GM12878 (cell line): ENCODE results near the gene TSPO2. TPM values are rescaled to one million over a fixed set of nuclear protein-coding genes. Genes with fewer than 3 reads are reported as not detected.

ENCODE experiments used
- ATAC-seq: fragments of 200-7000 bp; cut with Tn5 transposase; 3 replicates; pipeline ENCODE4 v1.9.1; 2020; ENCODE audit warnings: mild to moderate bottlenecking, moderate library complexity
- BruUV-seq: library from RNA; stranded (reverse); fragments of 400-500 nt; replicated peaks from 2 replicates; lab custom pipeline; 2021; lab: Mats Ljungman, UMichigan
- CTCF ChIA-PET: fragments of 300-600 bp; sonication (Branson Sonifier 250); formaldehyde crosslinking; extraction: SDS; loops from one replicate; lab custom pipeline; 2021; ENCODE audit warnings: inconsistent platforms; lab: Yijun Ruan, JAX
- POLR2A ChIA-PET: fragments of 350-600 bp; formaldehyde crosslinking; extraction: SDS; loops from one replicate; lab custom pipeline; 2021; ENCODE audit warnings: inconsistent platforms; lab: Charles Lee
- RAD21 ChIA-PET: fragments of 300-600 bp; sonication (Branson Sonifier 250); formaldehyde crosslinking; loops from one replicate; lab custom pipeline; 2023; ENCODE audit warnings: antibody characterized with exemption; ENCODE audit not compliant: unreplicated experiment; lab: Charles Lee
- SMC1A ChIA-PET: fragments of 300-600 bp; sonication (Branson Sonifier 250); formaldehyde crosslinking; loops from one replicate; lab custom pipeline; 2023; ENCODE audit not compliant: unreplicated experiment, uncharacterized antibody; lab: Charles Lee
- DNase-seq: peaks from one replicate; pipeline ENCODE4 v3.0.0-alpha.2; 2011; ENCODE audit warnings: low read depth, low spot score
- FAIRE-seq: peaks from 3 replicates; lab custom pipeline; 2011; peaks lifted over from hg19 to GRCh38; lab: Jason Lieb, UNC
- H2AFZ ChIP-seq: 2 replicates; pipeline ENCODE4 v1.6.0; 2011; ENCODE audit warnings: low read depth, low read length, control low read depth; ENCODE audit not compliant: control insufficient read depth
- H3K27ac ChIP-seq: 2 replicates; pipeline ENCODE4 v1.5.1; 2011; ENCODE audit warnings: control low read depth; ENCODE audit not compliant: control insufficient read depth, insufficient read depth
- H3K27me3 ChIP-seq, 2 experiments: replicated peaks in 1 of 2; 2 replicates each; pipeline versions ENCODE4 v1.6.0 to v1.6.1; 2011; ENCODE audit warnings: low read length in 1 of 2; ENCODE audit not compliant: control insufficient read depth in 2 of 2, insufficient read depth in 2 of 2
- H3K36me3 ChIP-seq, 2 experiments: 2 replicates each; pipeline ENCODE4 v1.5.1; 2011; ENCODE audit warnings: low read length in 1 of 2; ENCODE audit not compliant: control insufficient read depth in 2 of 2, insufficient read depth in 2 of 2
- H3K4me1 ChIP-seq: 2 replicates; pipeline ENCODE4 v1.6.1; 2011; ENCODE audit warnings: mild to moderate bottlenecking, low read length, moderate library complexity, mixed read lengths; ENCODE audit not compliant: control insufficient read depth, insufficient read depth
- H3K4me2 ChIP-seq: 2 replicates; pipeline ENCODE4 v1.6.0; 2011; ENCODE audit warnings: control low read depth; ENCODE audit not compliant: control insufficient read depth, insufficient read depth
- H3K4me3 ChIP-seq: fragments of 200-600 bp; sonication (generic); 2 replicates; pipeline ENCODE4 v1.5.1; 2016
- H3K79me2 ChIP-seq: 2 replicates; pipeline ENCODE4 v1.6.0; 2011; ENCODE audit warnings: low read length; ENCODE audit not compliant: control insufficient read depth, insufficient read depth
- H3K9ac ChIP-seq: 2 replicates; pipeline ENCODE4 v1.8.0; 2011; ENCODE audit warnings: low read length, control low read depth, mixed read lengths; ENCODE audit not compliant: control insufficient read depth, insufficient read depth
- H3K9me3 ChIP-seq: replicated peaks from 3 replicates; pipeline ENCODE4 v1.5.1; 2011; ENCODE audit warnings: mild to moderate bottlenecking, low read length; ENCODE audit not compliant: control insufficient read depth, insufficient read depth
- H4K20me1 ChIP-seq: 2 replicates; pipeline ENCODE4 v1.6.0; 2011; ENCODE audit not compliant: control insufficient read depth, insufficient read depth
- BACH1 ChIP-seq: fragments of 450-650 bp; IDR thresholded peaks from 2 replicates; pipeline ENCODE4 v1.6.1; 2017; ENCODE audit warnings: mild to moderate bottlenecking, borderline replicate concordance
- MXI1 ChIP-seq: fragments of 150-350 bp; IDR thresholded peaks from 2 replicates; pipeline ENCODE4 v1.6.1; 2011; ENCODE audit warnings: low read depth, mild to moderate bottlenecking, inconsistent platforms, low read length, improper control_type of control experiment
- RAD21 ChIP-seq: IDR thresholded peaks from 2 replicates; pipeline ENCODE4 v1.6.1; 2011; ENCODE audit warnings: mild to moderate bottlenecking, low read depth, low read length, moderate library complexity; ENCODE audit not compliant: insufficient read depth
- SMC3 ChIP-seq: IDR thresholded peaks from 2 replicates; pipeline ENCODE4 v1.6.1; 2011; ENCODE audit warnings: low read length, improper control_type of control experiment, borderline replicate concordance
- ZNF24 ChIP-seq: fragments of 450-650 bp; IDR thresholded peaks from 2 replicates; pipeline ENCODE4 v1.6.1; 2017; ENCODE audit warnings: antibody characterized with exemption, mild to moderate bottlenecking
- WGBS: methylation state at CpG from one replicate; pipeline ENCODE4 v1.1.6; 2016; ENCODE audit warnings: low lambda C conversion rate; ENCODE audit not compliant: insufficient replicate concordance, insufficient coverage; ENCODE audit errors: missing lambda C conversion rate; 5-methylcytosine and 5-hydroxymethylcytosine counted together
- in situ Hi-C: fragments of 300-500 bp; cut with MboI; formaldehyde crosslinking; loops from 9 replicates; pipeline ENCODE4 v1.14.3; 2018; ENCODE audit warnings: mixed read lengths
- intact Hi-C: fragments of 100-400 bp; cut with micrococcal nuclease; formaldehyde crosslinking; loops from one replicate; pipeline ENCODE4 v1.14.2; 2022; ENCODE audit not compliant: unreplicated experiment
- polyA plus RNA-seq, 11 experiments: library from polyadenylated mRNA; depleted of rRNA in 4 of 11; unstranded in 6 of 11; stranded (reverse) in 5 of 11; fragments of >200 nt; fragmentation: Nextera tagmentation in 4 of 11; fragmentation: Illumina TruSeq in 1 of 11; extraction: Ambion mirVana in 4 of 11; extraction: Trizol in 1 of 11; gene quantifications; 1 replicate in 1 of 11; 2 replicates in 10 of 11; pipeline versions ENCODE4 v1.2.1 to v1.2.3, GENCODE V29; 2011 to 2016; ENCODE audit warnings: inconsistent platforms in 2 of 11, missing spikeins in 2 of 11, low read depth in 1 of 11
- total RNA-seq, 4 experiments: library from RNA; depleted of rRNA in 3 of 4; stranded (reverse); fragments of >200 nt in 3 of 4; fragmentation: Illumina TruSeq in 1 of 4; extraction: Trizol in 1 of 4; gene quantifications; 2 replicates each; pipeline versions ENCODE4 v1.2.1 to v1.2.3, GENCODE V29; 2013 to 2021
- TF ChIP-seq, protein P1 (sequence below): fragments of 150-350 bp; IDR thresholded peaks from 2 replicates; pipeline ENCODE4 v1.6.1; 2014; ENCODE audit warnings: mild to moderate bottlenecking, low read depth, low read length
- TF ChIP-seq, protein P2 (sequence below), 3 experiments: IDR thresholded peaks in 2 of 3; conservative IDR thresholded peaks in 1 of 3; 2 replicates each; pipeline ENCODE4 v1.5.1; 2011; ENCODE audit warnings: low read depth in 3 of 3, low read length in 3 of 3, mild to moderate bottlenecking in 3 of 3, control low read depth in 2 of 3, moderate library complexity in 2 of 3, inconsistent platforms in 1 of 3, mixed read lengths in 1 of 3; ENCODE audit not compliant: control insufficient read depth in 2 of 3, insufficient read depth in 1 of 3; ENCODE audit errors: extremely low read depth in 1 of 3
- TF ChIP-seq, protein P3 (sequence below): IDR thresholded peaks from 2 replicates; pipeline ENCODE4 v1.6.1; 2012; ENCODE audit warnings: low read depth, low read length, improper control_type of control experiment

The TSPO2 gene
- total and polyA plus RNA-seq, 10 of the 15 experiments (the other 5 are each of a cell fraction or from before 2014, with no cell fraction given), result not detected

DNA sequence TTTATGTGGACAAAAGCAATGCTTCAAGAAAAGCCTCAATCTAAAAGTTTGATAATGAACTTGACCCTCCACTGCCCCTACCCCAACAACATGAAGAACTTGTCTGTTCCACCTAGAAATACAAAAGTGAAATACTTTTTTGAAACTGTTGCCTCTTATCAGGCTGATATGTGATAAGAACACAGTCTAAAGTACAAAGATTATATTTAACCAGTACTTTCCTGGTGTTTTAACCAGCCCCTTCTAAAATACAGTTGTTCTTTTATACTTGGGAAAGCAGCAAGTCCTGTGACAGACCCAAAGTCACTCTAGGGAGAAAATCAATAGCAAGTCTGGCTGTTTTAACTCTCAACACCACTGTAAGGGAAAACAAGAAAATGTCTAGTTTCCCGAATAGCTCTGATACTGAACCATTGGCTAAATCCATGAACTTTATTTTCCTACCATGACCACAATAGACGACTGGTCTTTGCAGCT lies 23.3 kb downstream of the TSPO2 start (continued):
- no peak for TF ChIP-seq ZNF24
- TF ChIP-seq, all 136 proteins: peak for 0

DNA sequence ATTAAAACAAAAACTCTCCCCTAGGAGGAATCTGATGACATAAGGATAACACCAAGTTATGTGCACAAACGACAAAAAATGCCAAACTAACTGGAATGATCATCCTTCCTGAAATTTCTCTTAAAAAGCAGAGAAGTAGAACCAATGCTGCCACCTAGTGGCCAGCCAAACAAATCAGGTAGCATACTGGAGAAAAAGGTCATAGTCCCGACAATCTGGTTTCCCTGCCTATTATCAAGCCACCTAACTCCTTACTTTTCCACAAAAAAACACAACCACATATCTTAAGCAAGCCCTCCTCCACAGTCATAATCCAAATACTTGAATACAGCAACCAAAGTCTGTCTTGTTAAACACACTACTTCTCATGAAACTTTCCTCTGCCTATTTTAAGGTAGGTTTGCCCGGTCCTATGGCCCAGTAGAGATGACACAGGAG lies 24.6 kb downstream of the TSPO2 start:
- Histone ChIP-seq H2AFZ (no peak overlapping the region), H3K36me3 (peaks cover 0 to 10% of the 10 kb centered on the region in 2 experiments; a peak in 2 of 4 replicates), H3K27ac (no peak overlapping the region), H4K20me1 (no peaks in the 10 kb centered on the region), H3K4me3 (no peak overlapping the region), H3K4me2 (no peak overlapping the region), H3K9ac (no peak overlapping the region), H3K9me3 (no peaks in the 10 kb centered on the region), H3K27me3 (no peaks in the 10 kb centered on the region), H3K79me2 (peaks cover 11% of the 10 kb centered on the region), H3K4me1 (0 out of 2 replicates have a peak, but pooled peaks cover 2% of the 10 kb centered on the region)
- in situ Hi-C loops (no loop called here), intact Hi-C loops (loop anchor here (1.0 kb wide), 1 partner anchor 61 kb away; no protein-coding TSS in a partner anchor)
- WGBS, result 33% methylated on average over 3 of the region's 3 CpGs
- ChIA-PET CTCF (interaction anchor here (0.6 to 6.5 kb wide), 8 partner anchors 9 to 115 kb away, joined by 3 to 62 read pairs (median 6); partner anchors contain the start of genes APOBEC2 and UNC5CL), SMC1A (interaction anchor here (0.7 to 2.1 kb wide), 3 partner anchors 9 to 38 kb away, joined by 3 to 13 read pairs (median 4); no protein-coding TSS in a partner anchor), POLR2A (no interaction called here), RAD21 (no interaction called here)
- ATAC-seq, result 0 out of 3 replicates have a peak, but pooled peaks have one; percentile 15
- no TSS peak for BruUV-seq
- DNase-seq, result peak; percentile 26
- FAIRE-seq, result peak; percentile 89
- TF ChIP-seq, protein P1, sequence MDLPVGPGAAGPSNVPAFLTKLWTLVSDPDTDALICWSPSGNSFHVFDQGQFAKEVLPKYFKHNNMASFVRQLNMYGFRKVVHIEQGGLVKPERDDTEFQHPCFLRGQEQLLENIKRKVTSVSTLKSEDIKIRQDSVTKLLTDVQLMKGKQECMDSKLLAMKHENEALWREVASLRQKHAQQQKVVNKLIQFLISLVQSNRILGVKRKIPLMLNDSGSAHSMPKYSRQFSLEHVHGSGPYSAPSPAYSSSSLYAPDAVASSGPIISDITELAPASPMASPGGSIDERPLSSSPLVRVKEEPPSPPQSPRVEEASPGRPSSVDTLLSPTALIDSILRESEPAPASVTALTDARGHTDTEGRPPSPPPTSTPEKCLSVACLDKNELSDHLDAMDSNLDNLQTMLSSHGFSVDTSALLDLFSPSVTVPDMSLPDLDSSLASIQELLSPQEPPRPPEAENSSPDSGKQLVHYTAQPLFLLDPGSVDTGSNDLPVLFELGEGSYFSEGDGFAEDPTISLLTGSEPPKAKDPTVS, result 0 out of 2 replicates have a peak, but pooled peaks have one; percentile 39
- TF ChIP-seq, protein P2, sequence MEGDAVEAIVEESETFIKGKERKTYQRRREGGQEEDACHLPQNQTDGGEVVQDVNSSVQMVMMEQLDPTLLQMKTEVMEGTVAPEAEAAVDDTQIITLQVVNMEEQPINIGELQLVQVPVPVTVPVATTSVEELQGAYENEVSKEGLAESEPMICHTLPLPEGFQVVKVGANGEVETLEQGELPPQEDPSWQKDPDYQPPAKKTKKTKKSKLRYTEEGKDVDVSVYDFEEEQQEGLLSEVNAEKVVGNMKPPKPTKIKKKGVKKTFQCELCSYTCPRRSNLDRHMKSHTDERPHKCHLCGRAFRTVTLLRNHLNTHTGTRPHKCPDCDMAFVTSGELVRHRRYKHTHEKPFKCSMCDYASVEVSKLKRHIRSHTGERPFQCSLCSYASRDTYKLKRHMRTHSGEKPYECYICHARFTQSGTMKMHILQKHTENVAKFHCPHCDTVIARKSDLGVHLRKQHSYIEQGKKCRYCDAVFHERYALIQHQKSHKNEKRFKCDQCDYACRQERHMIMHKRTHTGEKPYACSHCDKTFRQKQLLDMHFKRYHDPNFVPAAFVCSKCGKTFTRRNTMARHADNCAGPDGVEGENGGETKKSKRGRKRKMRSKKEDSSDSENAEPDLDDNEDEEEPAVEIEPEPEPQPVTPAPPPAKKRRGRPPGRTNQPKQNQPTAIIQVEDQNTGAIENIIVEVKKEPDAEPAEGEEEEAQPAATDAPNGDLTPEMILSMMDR (IDR thresholded peaks at IDR 0.05 in 2 of 3, conservative IDR thresholded peaks at IDR 0.05 in 1 of 3; ENCODE audit: control insufficient read depth in 2 of 3, extremely low read depth in 1 of 3, insufficient read depth in 1 of 3, low read depth in 3 of 3, low read length in 3 of 3), result peak; percentile 72 to 86 (median 83)
- TF ChIP-seq SMC3 (peak; percentile 28; the same call in 1 of the 2 replicates), RAD21 (peak; percentile 64), BACH1 (no peak), MXI1 (0 out of 2 replicates have a peak, but pooled peaks have one; percentile 37)
- TF ChIP-seq, protein P3, sequence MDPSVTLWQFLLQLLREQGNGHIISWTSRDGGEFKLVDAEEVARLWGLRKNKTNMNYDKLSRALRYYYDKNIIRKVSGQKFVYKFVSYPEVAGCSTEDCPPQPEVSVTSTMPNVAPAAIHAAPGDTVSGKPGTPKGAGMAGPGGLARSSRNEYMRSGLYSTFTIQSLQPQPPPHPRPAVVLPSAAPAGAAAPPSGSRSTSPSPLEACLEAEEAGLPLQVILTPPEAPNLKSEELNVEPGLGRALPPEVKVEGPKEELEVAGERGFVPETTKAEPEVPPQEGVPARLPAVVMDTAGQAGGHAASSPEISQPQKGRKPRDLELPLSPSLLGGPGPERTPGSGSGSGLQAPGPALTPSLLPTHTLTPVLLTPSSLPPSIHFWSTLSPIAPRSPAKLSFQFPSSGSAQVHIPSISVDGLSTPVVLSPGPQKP, result no peak
